ENCODE measurements around the gene CRABP1. TPM values are rescaled to one million over a fixed set of nuclear protein-coding genes. Genes with fewer than 3 reads are reported as not detected.

The CRABP1 gene
- total and polyA plus RNA-seq, 4 donors = 1.9 TPM; not detected in 3

- Histone ChIP-seq H3K36me3 (ENCODE audit: control insufficient read depth in 1 of 2, insufficient read depth in 2 of 2, low read length in 1 of 2) (no peaks in the 10 kb centered on the region), H3K9me3 (ENCODE audit: control insufficient read depth, low read length) (no peaks in the 10 kb centered on the region), H3K4me1 (ENCODE audit: control insufficient read depth in 1 of 2, insufficient read depth in 2 of 2, low read length in 2 of 2) (no peaks in the 10 kb centered on the region), H3K4me3 (ENCODE audit: low read length in 2 of 2) (no peak overlapping the region), H3K27me3 (ENCODE audit: control insufficient read depth in 1 of 2, insufficient read depth in 2 of 2, low read length in 1 of 2) (no peaks in the 10 kb centered on the region), H3K27ac (ENCODE audit: low read depth in 1 of 2, low read length in 2 of 2) (no peak overlapping the region)
- no peak for DNase-seq
- no peak for ATAC-seq (ENCODE audit: low FRiP score)
- intact Hi-C loops (cut with DNase I) = no loop called here
- 87 to 90% methylated on average over 2 of the region's 2 CpGs for WGBS, 2 donors
Measured at GRCh38 chr15:78389738-78390137, 49.6 kb downstream of the CRABP1 start.

DNA sequence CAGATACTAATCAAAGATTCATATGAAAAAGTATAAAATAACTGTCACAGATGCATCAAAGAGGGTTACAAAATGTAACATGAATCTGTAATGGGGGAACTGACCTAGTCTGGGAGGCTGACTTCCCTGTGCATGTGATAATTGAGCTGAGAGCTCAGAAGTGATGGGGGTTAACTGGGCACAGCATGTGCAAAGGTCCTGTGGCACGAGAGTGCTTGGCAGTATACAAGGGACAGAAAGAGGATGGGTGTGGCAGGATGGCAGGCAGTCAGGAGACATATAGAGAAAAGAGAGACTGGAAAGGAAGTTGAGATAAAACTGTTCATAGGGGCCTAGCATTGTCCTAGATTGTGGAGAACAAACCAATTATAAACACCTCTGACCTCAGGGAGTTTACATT lies 50.1 kb downstream of the CRABP1 start:
- 86 to 97% methylated on average over 1 of the region's 1 CpG for WGBS, 2 donors
- ATAC-seq (ENCODE audit: low FRiP score) (no peak), DNase-seq (peak in 1 of 2 donors; percentile 9)

DNA sequence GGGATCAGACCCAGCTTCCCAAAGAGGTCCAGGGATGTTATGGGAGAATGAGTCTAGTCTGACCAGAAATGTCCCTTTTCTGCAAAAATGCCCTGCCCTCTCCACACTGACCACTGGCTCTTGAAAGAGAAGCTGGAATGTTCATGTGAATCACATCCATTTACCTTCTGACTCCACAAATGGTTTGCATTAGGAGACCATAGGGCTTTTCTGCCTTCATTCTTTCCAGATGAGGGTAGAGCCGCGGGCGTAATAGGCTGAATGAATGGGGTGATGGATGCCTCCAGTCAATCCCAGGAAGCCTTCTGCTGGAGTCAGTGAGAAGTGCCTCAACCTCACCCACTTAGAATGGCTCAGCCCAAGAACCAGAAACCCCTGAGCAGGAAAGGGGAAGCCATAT lies 50.7 kb downstream of the CRABP1 start:
- Histone ChIP-seq H3K9me3 (ENCODE audit: control insufficient read depth, low read length) (no peaks in the 10 kb centered on the region), H3K4me3 (ENCODE audit: low read length in 2 of 2) (no peak overlapping the region), H3K4me1 (ENCODE audit: control insufficient read depth in 1 of 2, insufficient read depth in 2 of 2, low read length in 2 of 2) (no peaks in the 10 kb centered on the region), H3K27ac (ENCODE audit: low read depth in 1 of 2, low read length in 2 of 2) (no peak overlapping the region), H3K27me3 (ENCODE audit: control insufficient read depth in 1 of 2, insufficient read depth in 2 of 2, low read length in 1 of 2) (no peaks in the 10 kb centered on the region), H3K36me3 (ENCODE audit: control insufficient read depth in 1 of 2, insufficient read depth in 2 of 2, low read length in 1 of 2) (no peaks in the 10 kb centered on the region)
- ATAC-seq (ENCODE audit: low FRiP score) (no peak), DNase-seq (peak in 1 of 2 donors; percentile 15)
- 57 to 65% methylated on average over 3 of the region's 3 CpGs for WGBS, 2 donors
- intact Hi-C loops (cut with DNase I) = no loop called here

More for the DNA sequence above, 50.1 kb downstream of the CRABP1 start:
- Histone ChIP-seq H3K36me3 (ENCODE audit: control insufficient read depth in 1 of 2, insufficient read depth in 2 of 2, low read length in 1 of 2) (no peaks in the 10 kb centered on the region), H3K27ac (ENCODE audit: low read depth in 1 of 2, low read length in 2 of 2) (no peak overlapping the region), H3K27me3 (ENCODE audit: control insufficient read depth in 1 of 2, insufficient read depth in 2 of 2, low read length in 1 of 2) (no peaks in the 10 kb centered on the region), H3K9me3 (ENCODE audit: control insufficient read depth, low read length) (no peaks in the 10 kb centered on the region), H3K4me1 (ENCODE audit: control insufficient read depth in 1 of 2, insufficient read depth in 2 of 2, low read length in 2 of 2) (no peaks in the 10 kb centered on the region), H3K4me3 (ENCODE audit: low read length in 2 of 2) (no peak overlapping the region)
- intact Hi-C loops (cut with DNase I) = no loop called here

GRCh38 chr15:78391781-78392180 lies 51.6 kb downstream of the CRABP1 start:
- Histone ChIP-seq H3K9me3 (ENCODE audit: control insufficient read depth, low read length) (no peaks in the 10 kb centered on the region), H3K27ac (ENCODE audit: low read depth in 1 of 2, low read length in 2 of 2) (no peak overlapping the region), H3K27me3 (ENCODE audit: control insufficient read depth in 1 of 2, insufficient read depth in 2 of 2, low read length in 1 of 2) (no peaks in the 10 kb centered on the region), H3K4me3 (ENCODE audit: low read length in 2 of 2) (no peak overlapping the region), H3K36me3 (ENCODE audit: control insufficient read depth in 1 of 2, insufficient read depth in 2 of 2, low read length in 1 of 2) (no peaks in the 10 kb centered on the region), H3K4me1 (ENCODE audit: control insufficient read depth in 1 of 2, insufficient read depth in 2 of 2, low read length in 2 of 2) (no peaks in the 10 kb centered on the region)
- intact Hi-C loops (cut with DNase I) = no loop called here
- ATAC-seq (ENCODE audit: low FRiP score) = no peak
- peak in 1 of 2 donors; percentile 35 for DNase-seq
- 94 to 100% methylated on average over 3 of the region's 3 CpGs for WGBS, 2 donors

GRCh38 chr15:78392430-78392829 lies 52.3 kb downstream of the CRABP1 start:
- peak in 1 of 2 donors; percentile 10 for DNase-seq

DNA sequence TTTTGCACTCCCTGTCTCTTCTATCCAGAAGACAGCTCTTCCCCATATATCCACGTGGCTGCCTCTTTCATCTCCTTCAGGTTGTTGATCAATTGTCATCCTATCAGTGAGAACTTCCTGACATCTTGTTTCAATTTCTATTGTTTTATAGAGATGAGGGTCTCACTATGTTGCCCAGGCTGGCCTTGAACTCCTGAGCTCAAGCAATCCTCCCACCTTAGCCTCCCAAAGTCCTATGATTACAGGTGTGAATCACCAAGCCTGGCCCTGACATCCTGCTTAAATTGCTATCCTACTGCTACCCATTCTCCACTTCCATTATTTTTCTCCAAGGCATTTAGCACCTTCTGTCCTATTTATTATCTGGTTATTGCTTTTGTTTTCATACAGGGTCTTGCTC lies 53.0 kb downstream of the CRABP1 start:
- no peak overlapping the region for H3K4me3 ChIP-seq (ENCODE audit: low read length in 2 of 2)
- 70 to 73% methylated on average over 1 of the region's 1 CpG for WGBS, 2 donors
- no peaks in the 10 kb centered on the region for H3K36me3 ChIP-seq (ENCODE audit: control insufficient read depth in 1 of 2, insufficient read depth in 2 of 2, low read length in 1 of 2)
- ATAC-seq (ENCODE audit: low FRiP score) = no peak
- intact Hi-C loops (cut with DNase I) = no loop called here
- no peak overlapping the region for H3K27ac ChIP-seq (ENCODE audit: low read depth in 1 of 2, low read length in 2 of 2)
- H3K4me1 ChIP-seq (ENCODE audit: control insufficient read depth in 1 of 2, insufficient read depth in 2 of 2, low read length in 2 of 2) = no peaks in the 10 kb centered on the region
- no peak for DNase-seq
- H3K9me3 ChIP-seq (ENCODE audit: control insufficient read depth, low read length) = no peaks in the 10 kb centered on the region
- no peaks in the 10 kb centered on the region for H3K27me3 ChIP-seq (ENCODE audit: control insufficient read depth in 1 of 2, insufficient read depth in 2 of 2, low read length in 1 of 2)

More at GRCh38 chr15:78392430-78392829, 52.3 kb downstream of the CRABP1 start:
- Histone ChIP-seq H3K9me3 (ENCODE audit: control insufficient read depth, low read length) (no peaks in the 10 kb centered on the region), H3K36me3 (ENCODE audit: control insufficient read depth in 1 of 2, insufficient read depth in 2 of 2, low read length in 1 of 2) (no peaks in the 10 kb centered on the region), H3K27me3 (ENCODE audit: control insufficient read depth in 1 of 2, insufficient read depth in 2 of 2, low read length in 1 of 2) (no peaks in the 10 kb centered on the region), H3K4me1 (ENCODE audit: control insufficient read depth in 1 of 2, insufficient read depth in 2 of 2, low read length in 2 of 2) (no peaks in the 10 kb centered on the region), H3K4me3 (ENCODE audit: low read length in 2 of 2) (no peak overlapping the region), H3K27ac (ENCODE audit: low read depth in 1 of 2, low read length in 2 of 2) (no peak overlapping the region)
- intact Hi-C loops (cut with DNase I) = no loop called here
- 68 to 71% methylated on average over 4 of the region's 4 CpGs for WGBS, 2 donors
- ATAC-seq (ENCODE audit: low FRiP score) = no peak

DNA sequence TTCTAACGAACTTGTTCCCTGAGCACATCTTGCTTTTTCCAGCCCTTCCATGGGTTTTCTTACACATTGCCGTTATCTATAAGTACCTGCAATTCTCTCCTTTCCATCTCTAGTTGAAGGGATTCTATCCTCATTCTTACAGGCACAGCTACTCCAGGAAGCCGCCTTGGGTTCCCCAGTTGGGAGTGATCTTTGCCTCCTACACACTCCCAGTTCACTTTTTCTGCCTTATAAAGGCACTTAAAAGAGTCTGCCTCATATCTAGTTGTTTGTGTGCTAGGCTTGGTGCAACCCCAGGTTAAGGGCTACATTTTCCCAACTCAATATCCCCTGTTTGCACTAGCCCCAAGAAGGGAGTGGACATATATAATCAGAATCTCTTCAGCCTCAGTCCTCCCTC lies 53.9 kb downstream of the CRABP1 start:
- H3K4me3 ChIP-seq (ENCODE audit: low read length in 2 of 2) = no peak overlapping the region
- WGBS, 2 donors = 88 to 94% methylated on average over 3 of the region's 3 CpGs
- no peaks in the 10 kb centered on the region for H3K4me1 ChIP-seq (ENCODE audit: control insufficient read depth in 1 of 2, insufficient read depth in 2 of 2, low read length in 2 of 2)
- H3K27me3 ChIP-seq (ENCODE audit: control insufficient read depth in 1 of 2, insufficient read depth in 2 of 2, low read length in 1 of 2) = no peaks in the 10 kb centered on the region
- no peak for ATAC-seq (ENCODE audit: low FRiP score)
- H3K36me3 ChIP-seq (ENCODE audit: control insufficient read depth in 1 of 2, insufficient read depth in 2 of 2, low read length in 1 of 2) = no peaks in the 10 kb centered on the region
- H3K27ac ChIP-seq (ENCODE audit: low read depth in 1 of 2, low read length in 2 of 2) = no peak overlapping the region
- peak in 1 of 2 donors; percentile 1 for DNase-seq
- intact Hi-C loops (cut with DNase I) = no loop called here
- H3K9me3 ChIP-seq (ENCODE audit: control insufficient read depth, low read length) = no peaks in the 10 kb centered on the region

DNA sequence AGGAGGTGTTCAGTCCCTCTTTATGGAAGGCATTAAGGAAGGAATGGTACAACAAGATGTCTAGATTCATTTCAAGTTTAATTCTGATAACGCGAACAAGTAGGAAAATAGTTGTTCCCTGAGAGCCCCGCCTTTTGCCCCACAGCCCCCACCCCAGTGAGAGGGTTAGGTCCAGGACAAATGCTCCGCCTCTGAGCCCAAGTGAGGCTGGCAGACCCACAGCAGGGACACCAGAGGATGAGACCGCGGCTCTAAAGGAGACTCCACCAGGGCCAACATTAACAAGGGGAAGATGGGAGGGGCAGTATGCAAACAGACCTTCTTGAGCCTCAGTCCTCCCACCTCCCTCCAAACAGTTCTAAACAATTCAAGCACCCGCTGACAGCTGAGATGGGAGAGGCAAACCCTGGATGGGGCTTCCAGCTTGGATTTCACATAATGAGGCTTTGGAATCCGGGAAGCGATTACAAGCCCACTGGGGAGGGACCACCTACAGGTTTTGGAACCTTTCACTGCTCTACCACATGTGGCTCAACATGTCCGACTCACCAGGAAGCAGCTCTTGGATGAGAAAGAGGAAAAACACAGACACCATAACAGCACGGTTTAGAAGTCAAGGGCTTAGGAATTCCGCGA lies 54.9 kb downstream of the CRABP1 start:
- intact Hi-C loops (cut with DNase I) = no loop called here
- ATAC-seq (ENCODE audit: low FRiP score) (no peak), DNase-seq (peak in 1 of 2 donors; percentile 35)
- no peaks in the 10 kb centered on the region for H3K9me3 ChIP-seq (ENCODE audit: control insufficient read depth, low read length)
- H3K36me3 ChIP-seq (ENCODE audit: control insufficient read depth in 1 of 2, insufficient read depth in 2 of 2, low read length in 1 of 2) = no peaks in the 10 kb centered on the region
- H3K4me3 ChIP-seq (ENCODE audit: low read length in 2 of 2) = no peak overlapping the region
- no peaks in the 10 kb centered on the region for H3K4me1 ChIP-seq (ENCODE audit: control insufficient read depth in 1 of 2, insufficient read depth in 2 of 2, low read length in 2 of 2)
- WGBS, 2 donors = 48 to 56% methylated on average over 13 of the region's 13 CpGs
- no peaks in the 10 kb centered on the region for H3K27me3 ChIP-seq (ENCODE audit: control insufficient read depth in 1 of 2, insufficient read depth in 2 of 2, low read length in 1 of 2)
- H3K27ac ChIP-seq (ENCODE audit: low read depth in 1 of 2, low read length in 2 of 2) = no peak overlapping the region

- Histone ChIP-seq H3K36me3 (ENCODE audit: control insufficient read depth in 1 of 2, insufficient read depth in 2 of 2, low read length in 1 of 2) (no peaks in the 10 kb centered on the region), H3K4me1 (ENCODE audit: control insufficient read depth in 1 of 2, insufficient read depth in 2 of 2, low read length in 2 of 2) (no peaks in the 10 kb centered on the region), H3K9me3 (ENCODE audit: control insufficient read depth, low read length) (no peaks in the 10 kb centered on the region), H3K27me3 (ENCODE audit: control insufficient read depth in 1 of 2, insufficient read depth in 2 of 2, low read length in 1 of 2) (no peaks in the 10 kb centered on the region), H3K4me3 (ENCODE audit: low read length in 2 of 2) (no peak overlapping the region), H3K27ac (ENCODE audit: low read depth in 1 of 2, low read length in 2 of 2) (no peak overlapping the region)
- WGBS, 2 donors = 84 to 93% methylated on average over 9 of the region's 9 CpGs
- ATAC-seq (ENCODE audit: low FRiP score) = no peak
- intact Hi-C loops (cut with DNase I) = no loop called here
- DNase-seq = peak in 1 of 2 donors; percentile 12
Measured at GRCh38 chr15:78396186-78396814, 56.1 kb downstream of the CRABP1 start.

Measured in aorta (tissue), 5 donors.